HG02588 (cell line): Measurements from ENCODE around the gene CMIP.

ENCODE experiments used
- ATAC-seq: cut with Tn5 transposase; IDR thresholded peaks from one replicate; pipeline ENCODE4 v1.9.1; 2021; ENCODE audit warnings: mild to moderate bottlenecking, moderate library complexity; ENCODE audit not compliant: unreplicated experiment

Gene CMIP

GRCh38 chr16:81473969-81474959, 29.7 kb downstream of the CMIP start:
- ATAC-seq, result no peak

GRCh38 chr16:81477697-81478693, 33.4 kb downstream of the CMIP start:
- ATAC-seq, result no peak

- ATAC-seq, result peak; percentile 46
Observed at GRCh38 chr16:81478876-81479511, 34.4 kb downstream of the CMIP start.

GRCh38 chr16:81480606-81481206, 36.1 kb downstream of the CMIP start:
- ATAC-seq, result peak; percentile 3

GRCh38 chr16:81481207-81481821, 36.7 kb downstream of the CMIP start:
- peak; percentile 81 for ATAC-seq

- ATAC-seq, result no peak
Observed at GRCh38 chr16:81482329-81483063, 37.9 kb downstream of the CMIP start.

- ATAC-seq, result no peak
Observed at GRCh38 chr16:81483064-81483969, 38.7 kb downstream of the CMIP start.

- ATAC-seq, result no peak
Observed at GRCh38 chr16:81483970-81484595, 39.5 kb downstream of the CMIP start.

- ATAC-seq, result no peak
Observed at GRCh38 chr16:81484908-81485624, 40.5 kb downstream of the CMIP start.

GRCh38 chr16:81485824-81486539, 41.4 kb downstream of the CMIP start:
- ATAC-seq, result no peak

- ATAC-seq, result no peak
Observed at GRCh38 chr16:81486540-81487061, 42.0 kb downstream of the CMIP start.

GRCh38 chr16:81487301-81487720, 42.7 kb downstream of the CMIP start:
- ATAC-seq, result no peak

GRCh38 chr16:81488687-81489411, 44.2 kb downstream of the CMIP start:
- no peak for ATAC-seq

GRCh38 chr16:81489547-81490267, 45.1 kb downstream of the CMIP start:
- ATAC-seq, result no peak
